Measurements from ENCODE around the gene RNF126.
"Not testable (repeated sequence)": the region's sequence is repeated elsewhere in the genome, so short reads cannot be mapped to it uniquely, and the experiment has no call there.

RNF126 gene

GRCh38 chr19:662962-663681 is at the start of gene RNF126:
RNF126 (minus strand) TSS chr19:663214; CDS start chr19:663121, 93 bp downstream.
- Histone ChIP-seq H3K9ac (ENCODE audit: low read length) (peak within 1 kb of the TSS; percentile 85), H3K9me3 (ENCODE audit: control insufficient read depth, low read length) (no peaks in the 10 kb centered on the region), H3K36me3 (ENCODE audit: control insufficient read depth, insufficient read depth, low read length) (no peaks in the 10 kb centered on the region), H3K4me3 (ENCODE audit: low read length) (peak within 1 kb of the TSS; percentile 74), H3K4me1 (ENCODE audit: control insufficient read depth, insufficient read depth, low read length) (peaks cover 45% of the 10 kb centered on the region), H3K27me3 (ENCODE audit: control insufficient read depth, insufficient read depth, low read length) (no peaks in the 10 kb centered on the region)

GRCh38 chr19:711254-711653 is 48.2 kb upstream of the RNF126 start:
- no peak overlapping the region for H3K4me3 ChIP-seq (ENCODE audit: low read length)
- no peaks in the 10 kb centered on the region for H3K36me3 ChIP-seq (ENCODE audit: control insufficient read depth, insufficient read depth, low read length)
- no peak overlapping the region for H3K9ac ChIP-seq (ENCODE audit: low read length)
- no peaks in the 10 kb centered on the region for H3K9me3 ChIP-seq (ENCODE audit: control insufficient read depth, low read length)
- H3K27me3 ChIP-seq (ENCODE audit: control insufficient read depth, insufficient read depth, low read length): peaks cover 22% of the 10 kb centered on the region
- H3K4me1 ChIP-seq (ENCODE audit: control insufficient read depth, insufficient read depth, low read length): peaks cover 3% of the 10 kb centered on the region

- Histone ChIP-seq H3K27me3 (ENCODE audit: control insufficient read depth, insufficient read depth, low read length) (peaks cover 22% of the 10 kb centered on the region), H3K9ac (ENCODE audit: low read length) (no peak overlapping the region), H3K4me3 (ENCODE audit: low read length) (no peak overlapping the region), H3K36me3 (ENCODE audit: control insufficient read depth, insufficient read depth, low read length) (no peaks in the 10 kb centered on the region), H3K4me1 (ENCODE audit: control insufficient read depth, insufficient read depth, low read length) (peaks cover 3% of the 10 kb centered on the region), H3K9me3 (ENCODE audit: control insufficient read depth, low read length) (no peaks in the 10 kb centered on the region)
These were observed 47.8 kb upstream of the RNF126 start for GRCh38 chr19:710767-711166.

- no peak overlapping the region for H3K9ac ChIP-seq (ENCODE audit: low read length)
These were observed 47.1 kb upstream of the RNF126 start for GRCh38 chr19:709965-710571.

GRCh38 chr19:709196-709964 is 46.4 kb upstream of the RNF126 start:
- Histone ChIP-seq H3K36me3 (ENCODE audit: control insufficient read depth, insufficient read depth, low read length) (no peaks in the 10 kb centered on the region), H3K9ac (ENCODE audit: low read length) (no peak overlapping the region), H3K9me3 (ENCODE audit: control insufficient read depth, low read length) (no peaks in the 10 kb centered on the region), H3K27me3 (ENCODE audit: control insufficient read depth, insufficient read depth, low read length) (peaks cover 23% of the 10 kb centered on the region), H3K4me1 (ENCODE audit: control insufficient read depth, insufficient read depth, low read length) (peaks cover 3% of the 10 kb centered on the region), H3K4me3 (ENCODE audit: low read length) (no peak overlapping the region)

More at GRCh38 chr19:709965-710571, 47.1 kb upstream of the RNF126 start:
- Histone ChIP-seq H3K4me3 (ENCODE audit: low read length) (no peak overlapping the region), H3K36me3 (ENCODE audit: control insufficient read depth, insufficient read depth, low read length) (no peaks in the 10 kb centered on the region), H3K27me3 (ENCODE audit: control insufficient read depth, insufficient read depth, low read length) (peaks cover 22% of the 10 kb centered on the region), H3K4me1 (ENCODE audit: control insufficient read depth, insufficient read depth, low read length) (peaks cover 3% of the 10 kb centered on the region), H3K9me3 (ENCODE audit: control insufficient read depth, low read length) (no peaks in the 10 kb centered on the region)

GRCh38 chr19:708154-709143 is 45.4 kb upstream of the RNF126 start, which contains the start of gene PALM:
PALM (plus strand) TSS chr19:708935; CDS start chr19:709147, 212 bp downstream.
- Histone ChIP-seq H3K36me3 (ENCODE audit: control insufficient read depth, insufficient read depth, low read length) (no peaks in the 10 kb centered on the region), H3K9me3 (ENCODE audit: control insufficient read depth, low read length) (no peaks in the 10 kb centered on the region), H3K4me3 (ENCODE audit: low read length) (no peak within 1 kb of the TSS), H3K27me3 (ENCODE audit: control insufficient read depth, insufficient read depth, low read length) (peaks cover 25% of the 10 kb centered on the region), H3K9ac (ENCODE audit: low read length) (no peak within 1 kb of the TSS), H3K4me1 (ENCODE audit: control insufficient read depth, insufficient read depth, low read length) (peaks cover 3% of the 10 kb centered on the region)

GRCh38 chr19:704447-704741 is 41.4 kb upstream of the RNF126 start:
- Histone ChIP-seq H3K36me3 (ENCODE audit: control insufficient read depth, insufficient read depth, low read length) (no peaks in the 10 kb centered on the region), H3K4me1 (ENCODE audit: control insufficient read depth, insufficient read depth, low read length) (peaks cover 3% of the 10 kb centered on the region), H3K9me3 (ENCODE audit: control insufficient read depth, low read length) (no peaks in the 10 kb centered on the region), H3K4me3 (ENCODE audit: low read length) (no peak overlapping the region), H3K27me3 (ENCODE audit: control insufficient read depth, insufficient read depth, low read length) (peaks cover 16% of the 10 kb centered on the region), H3K9ac (ENCODE audit: low read length) (no peak overlapping the region)

GRCh38 chr19:703651-704446 is 40.8 kb upstream of the RNF126 start:
- H3K9me3 ChIP-seq (ENCODE audit: control insufficient read depth, low read length): no peaks in the 10 kb centered on the region
- no peak overlapping the region for H3K9ac ChIP-seq (ENCODE audit: low read length)
- H3K4me1 ChIP-seq (ENCODE audit: control insufficient read depth, insufficient read depth, low read length): peaks cover 3% of the 10 kb centered on the region
- no peaks in the 10 kb centered on the region for H3K36me3 ChIP-seq (ENCODE audit: control insufficient read depth, insufficient read depth, low read length)
- H3K27me3 ChIP-seq (ENCODE audit: control insufficient read depth, insufficient read depth, low read length): peaks cover 13% of the 10 kb centered on the region
- no peak overlapping the region for H3K4me3 ChIP-seq (ENCODE audit: low read length)

GRCh38 chr19:703329-703650 is 40.3 kb upstream of the RNF126 start:
- no peaks in the 10 kb centered on the region for H3K9me3 ChIP-seq (ENCODE audit: control insufficient read depth, low read length)
- H3K4me3 ChIP-seq (ENCODE audit: low read length): no peak overlapping the region
- no peaks in the 10 kb centered on the region for H3K36me3 ChIP-seq (ENCODE audit: control insufficient read depth, insufficient read depth, low read length)
- peaks cover 10% of the 10 kb centered on the region for H3K27me3 ChIP-seq (ENCODE audit: control insufficient read depth, insufficient read depth, low read length)
- no peak overlapping the region for H3K9ac ChIP-seq (ENCODE audit: low read length)
- peaks cover 3% of the 10 kb centered on the region for H3K4me1 ChIP-seq (ENCODE audit: control insufficient read depth, insufficient read depth, low read length)

- not testable (repeated sequence) for H3K36me3 ChIP-seq (ENCODE audit: control insufficient read depth, insufficient read depth, low read length); H3K4me3 ChIP-seq (ENCODE audit: low read length); H3K9ac ChIP-seq (ENCODE audit: low read length); H3K9me3 ChIP-seq (ENCODE audit: control insufficient read depth, low read length); H3K4me1 ChIP-seq (ENCODE audit: control insufficient read depth, insufficient read depth, low read length); H3K27me3 ChIP-seq (ENCODE audit: control insufficient read depth, insufficient read depth, low read length)
These were observed 39.8 kb upstream of the RNF126 start for GRCh38 chr19:702847-703246.

- not testable (repeated sequence) for H3K4me3 ChIP-seq (ENCODE audit: low read length); H3K9ac ChIP-seq (ENCODE audit: low read length); H3K36me3 ChIP-seq (ENCODE audit: control insufficient read depth, insufficient read depth, low read length); H3K4me1 ChIP-seq (ENCODE audit: control insufficient read depth, insufficient read depth, low read length); H3K9me3 ChIP-seq (ENCODE audit: control insufficient read depth, low read length)
- H3K27me3 ChIP-seq (ENCODE audit: control insufficient read depth, insufficient read depth, low read length): peaks cover 16% of the 10 kb centered on the region
These were observed 36.9 kb upstream of the RNF126 start for GRCh38 chr19:699885-700284.

Data from mucosa of stomach (tissue), 1 donor.